GM12872 (cell line): ENCODE data around the gene TACC2.

ENCODE experiments used
- TF ChIP-seq, protein P1 (sequence below): IDR thresholded peaks from 3 replicates; pipeline ENCODE4 v1.5.1; 2011; ENCODE audit warnings: low read depth, mild to moderate bottlenecking, low read length, moderate library complexity; ENCODE audit not compliant: insufficient read depth

TACC2 gene

DNA sequence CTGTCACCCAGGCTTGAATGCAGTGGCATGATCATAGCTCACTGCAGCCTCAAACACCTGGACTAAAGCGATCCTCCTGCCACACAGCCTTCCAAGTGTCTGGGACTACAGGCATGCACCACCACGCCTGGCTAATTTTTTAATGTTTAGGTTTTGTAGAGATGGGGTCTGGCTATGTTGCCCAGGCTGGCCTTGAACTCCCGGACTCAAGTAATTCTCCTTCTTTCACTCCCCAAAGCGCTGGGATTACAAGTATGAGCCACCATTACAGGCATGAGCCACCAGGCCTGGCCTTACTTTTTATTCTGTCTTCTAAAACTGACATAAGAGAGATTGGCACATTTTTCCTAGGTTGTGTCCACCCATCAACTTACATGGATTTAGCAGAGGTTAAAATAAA lies 33.3 kb downstream of the TACC2 start:
- TF ChIP-seq, protein P1, sequence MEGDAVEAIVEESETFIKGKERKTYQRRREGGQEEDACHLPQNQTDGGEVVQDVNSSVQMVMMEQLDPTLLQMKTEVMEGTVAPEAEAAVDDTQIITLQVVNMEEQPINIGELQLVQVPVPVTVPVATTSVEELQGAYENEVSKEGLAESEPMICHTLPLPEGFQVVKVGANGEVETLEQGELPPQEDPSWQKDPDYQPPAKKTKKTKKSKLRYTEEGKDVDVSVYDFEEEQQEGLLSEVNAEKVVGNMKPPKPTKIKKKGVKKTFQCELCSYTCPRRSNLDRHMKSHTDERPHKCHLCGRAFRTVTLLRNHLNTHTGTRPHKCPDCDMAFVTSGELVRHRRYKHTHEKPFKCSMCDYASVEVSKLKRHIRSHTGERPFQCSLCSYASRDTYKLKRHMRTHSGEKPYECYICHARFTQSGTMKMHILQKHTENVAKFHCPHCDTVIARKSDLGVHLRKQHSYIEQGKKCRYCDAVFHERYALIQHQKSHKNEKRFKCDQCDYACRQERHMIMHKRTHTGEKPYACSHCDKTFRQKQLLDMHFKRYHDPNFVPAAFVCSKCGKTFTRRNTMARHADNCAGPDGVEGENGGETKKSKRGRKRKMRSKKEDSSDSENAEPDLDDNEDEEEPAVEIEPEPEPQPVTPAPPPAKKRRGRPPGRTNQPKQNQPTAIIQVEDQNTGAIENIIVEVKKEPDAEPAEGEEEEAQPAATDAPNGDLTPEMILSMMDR = no peak

DNA sequence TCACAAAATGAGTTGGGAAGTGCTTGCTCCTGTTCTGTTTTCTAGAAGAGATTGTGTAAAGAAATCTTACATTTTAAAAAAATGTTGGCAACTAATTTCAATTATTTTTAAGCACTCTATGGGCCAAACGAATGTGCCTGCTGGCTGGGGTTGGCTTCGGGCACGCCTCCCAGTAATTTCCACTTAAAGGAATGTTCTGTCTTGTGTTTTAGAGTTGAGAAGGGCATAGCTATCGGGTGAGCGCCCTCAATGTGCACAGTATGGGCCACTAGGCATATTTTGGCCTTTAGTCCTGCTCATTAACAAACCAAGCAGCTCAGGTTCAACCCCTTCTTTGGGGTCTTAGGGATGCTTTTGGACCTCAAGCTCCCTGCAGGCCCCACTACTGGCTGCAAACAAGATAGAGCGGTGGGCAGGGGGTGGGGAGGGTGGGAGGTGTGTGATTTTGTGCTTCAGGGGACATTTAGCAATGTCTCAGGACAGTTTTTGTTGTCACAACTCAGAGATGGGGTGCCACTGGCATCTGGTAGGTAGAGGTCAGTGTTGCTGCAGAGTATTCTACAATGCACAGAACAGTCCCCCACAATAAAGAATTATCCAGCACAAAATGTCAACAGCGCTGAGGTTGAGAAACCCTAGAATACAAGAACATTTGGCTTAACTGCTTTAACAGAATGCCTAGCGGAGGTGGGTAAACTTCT lies 40.7 kb downstream of the TACC2 start:
- TF ChIP-seq, protein P1 = no peak

DNA sequence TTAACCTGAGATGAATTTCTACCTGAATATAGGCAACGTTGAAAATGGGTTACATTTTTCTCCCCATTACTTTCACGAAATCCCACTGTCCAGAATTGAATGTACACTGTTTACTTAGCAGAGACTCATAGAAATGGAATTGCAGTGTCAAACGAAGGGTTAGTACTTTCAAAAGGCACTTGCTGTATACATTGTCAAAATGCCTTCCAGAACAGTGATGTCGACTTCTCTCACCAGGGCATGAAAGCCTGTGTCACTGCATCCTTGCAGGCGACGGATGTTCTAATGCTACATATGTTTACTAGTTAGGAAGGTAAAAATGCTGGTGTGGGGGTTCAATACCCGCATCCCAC lies 41.2 kb downstream of the TACC2 start:
- TF ChIP-seq, protein P1 = no peak

DNA sequence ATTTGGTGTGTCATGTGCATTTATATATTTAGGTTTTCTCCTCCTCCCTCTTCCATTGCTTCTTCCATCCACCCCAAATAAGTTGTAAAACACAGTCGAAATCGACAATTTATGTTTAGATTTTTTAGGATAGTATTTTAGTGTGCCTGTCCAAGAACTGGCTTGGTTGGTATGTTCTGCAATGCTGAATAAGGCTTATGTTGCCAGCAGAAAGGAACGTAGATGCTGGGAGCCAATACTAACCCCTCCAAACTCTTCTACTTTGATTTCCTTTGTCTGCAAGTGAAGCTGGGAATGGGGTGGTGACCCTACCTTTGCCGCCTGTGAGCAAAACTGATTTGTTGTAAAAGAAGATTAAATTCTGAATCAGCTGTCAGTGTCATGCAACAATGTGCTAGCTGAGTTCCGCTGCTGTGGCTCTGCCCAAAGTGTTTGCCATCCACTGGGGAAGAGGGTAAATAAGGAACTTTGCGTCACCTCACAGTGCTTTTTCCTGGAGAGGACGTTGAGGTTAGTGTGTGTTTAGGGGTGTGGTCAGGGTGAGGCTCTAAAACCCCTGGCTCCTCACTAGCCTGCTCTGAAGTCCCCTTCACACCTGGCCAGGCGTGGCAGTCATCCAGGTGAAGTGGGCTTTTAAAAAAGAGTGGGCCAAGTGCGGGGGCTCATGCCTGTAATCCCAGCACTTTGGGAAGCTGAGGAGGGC lies 44.4 kb downstream of the TACC2 start:
- TF ChIP-seq, protein P1 = no peak

DNA sequence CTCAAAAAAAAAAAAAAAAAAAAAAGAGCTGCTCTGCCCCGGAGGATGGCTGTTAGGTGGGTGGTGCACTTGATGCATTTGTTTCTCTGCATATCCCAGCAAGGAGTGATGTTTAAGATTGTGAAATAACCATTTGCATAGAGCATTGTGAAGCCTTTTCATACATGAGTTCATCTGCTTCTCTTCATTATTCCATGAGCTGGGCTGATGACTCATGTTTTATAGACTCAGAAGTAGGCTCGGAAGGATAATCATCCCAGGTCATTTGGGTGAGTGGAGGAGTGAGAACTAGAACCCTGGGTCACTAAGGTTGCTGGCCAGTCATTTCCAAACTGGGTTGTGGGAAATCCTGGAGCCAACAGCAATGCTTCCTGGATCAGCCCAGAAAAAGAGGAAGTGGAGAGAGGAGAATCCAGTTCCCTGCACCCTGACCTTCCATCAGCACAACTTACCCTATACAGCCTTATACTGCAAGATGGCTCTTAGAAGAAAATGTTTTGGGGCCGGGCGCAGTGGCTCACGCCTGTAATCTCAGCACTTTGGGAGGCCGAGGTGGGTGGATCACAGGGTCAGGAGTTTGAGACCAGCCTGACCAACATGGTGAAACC lies 45.3 kb downstream of the TACC2 start:
- TF ChIP-seq, protein P1 = no peak

DNA sequence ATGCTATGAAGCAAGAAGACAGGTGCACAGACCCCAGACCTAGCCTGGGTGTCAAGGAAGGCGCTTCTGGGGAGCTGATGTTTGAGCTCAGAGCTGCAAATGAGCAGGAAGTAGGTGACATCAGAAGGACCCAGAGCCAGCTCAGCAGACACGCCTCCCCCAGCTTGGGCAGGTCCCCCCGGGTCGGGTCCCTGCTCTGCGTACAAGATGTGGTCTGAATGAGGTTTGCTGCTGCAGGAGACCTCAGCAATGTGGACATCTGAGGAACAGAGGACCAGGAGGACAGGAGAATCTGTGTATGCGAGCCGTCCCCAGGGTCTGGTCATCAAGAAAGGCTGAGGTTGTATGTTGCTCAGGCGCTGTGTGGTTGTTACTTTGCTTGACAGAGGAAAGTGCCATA lies 51.8 kb downstream of the TACC2 start:
- TF ChIP-seq, protein P1 = no peak

DNA sequence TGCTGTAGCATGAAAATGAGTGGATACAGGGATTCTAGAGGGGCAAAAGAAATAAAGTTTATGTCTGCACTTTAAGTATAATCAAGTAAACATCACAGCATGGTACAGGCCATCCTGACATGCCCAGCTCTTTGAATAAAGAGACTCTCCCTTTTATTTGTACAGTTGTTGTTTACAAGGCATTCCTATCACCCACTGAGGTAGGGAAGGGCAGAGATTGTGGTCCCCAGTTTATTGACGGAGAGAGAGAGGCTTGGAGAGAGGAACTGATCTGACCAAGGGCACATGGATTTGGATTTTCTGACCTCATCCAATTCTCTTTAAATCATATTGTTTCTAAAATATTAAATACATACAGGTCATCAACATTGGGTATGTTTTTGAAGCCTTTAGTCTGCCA lies 53.9 kb downstream of the TACC2 start:
- TF ChIP-seq, protein P1 = no peak
